Gastrocnemius medialis (tissue), 4 donors: Measurements from ENCODE around the gene SLC29A2. TPM values are rescaled to one million over a fixed set of nuclear protein-coding genes. Genes with fewer than 3 reads are reported as not detected.

ENCODE experiments used
- ATAC-seq, 2 donors: fragments of 150-250 bp; one replicate each; pipeline ENCODE4 v1.9.1; 2016
- DNase-seq, 2 donors: peaks; one replicate each; pipeline ENCODE4 v3.0.0-alpha.2; 2019
- H3K27ac ChIP-seq, 4 donors: fragments of 200-600 bp; sonication (generic); 1 replicate in 1 of 4; 2 replicates in 3 of 4; pipeline ENCODE4 v1.5.1; 2016 to 2018; ENCODE audit warnings: mild to moderate bottlenecking in 2 of 4, moderate library complexity in 1 of 4
- H3K27me3 ChIP-seq, 3 donors: fragments of 200-600 bp; sonication (generic) in 2 of 3; 1 replicate in 1 of 3; 2 replicates in 2 of 3; pipeline versions ENCODE4 v1.5.1 to v1.6.0; 2016 to 2019; ENCODE audit warnings: mild to moderate bottlenecking in 1 of 3, moderate library complexity in 1 of 3
- H3K36me3 ChIP-seq, 2 donors: fragments of 200-600 bp; sonication (generic) in 1 of 2; one replicate each; pipeline ENCODE4 v1.5.1; 2017 to 2018
- H3K4me1 ChIP-seq, 2 donors: fragments of 200-600 bp; sonication (generic) in 1 of 2; one replicate each; pipeline ENCODE4 v1.5.1; 2016 to 2017; ENCODE audit warnings: mild to moderate bottlenecking in 2 of 2
- H3K4me3 ChIP-seq, 4 donors: fragments of 200-600 bp; sonication (generic) in 3 of 4; 1 replicate in 1 of 4; 2 replicates in 3 of 4; pipeline ENCODE4 v1.5.1; 2016 to 2019; ENCODE audit warnings: mild to moderate bottlenecking in 2 of 4
- H3K9me3 ChIP-seq, 3 donors: fragments of 200-600 bp; sonication (generic) in 2 of 3; 1 replicate in 1 of 3; 2 replicates in 2 of 3; pipeline ENCODE4 v1.5.1; 2016 to 2019
- POLR2A ChIP-seq, 2 donors: fragments of 450-650 bp; IDR thresholded peaks; one replicate each; pipeline ENCODE4 v1.6.1; 2017; ENCODE audit warnings: antibody characterized with exemption in 2 of 2, mild to moderate bottlenecking in 2 of 2, moderate library complexity in 2 of 2
- in situ Hi-C, 4 donors: fragments of 200-750 bp; cut with MboI; loops; one replicate each; pipeline versions ENCODE4 v1.15.0 to v1.8.0; 2017; ENCODE audit warnings: low sequenced_read_pairs in 4 of 4
- intact Hi-C: fragments of 100-400 bp; cut with DNase I; formaldehyde crosslinking; loops from one replicate; pipeline ENCODE4 v1.15.1; 2023; ENCODE audit warnings: low total_unique reads
- total RNA-seq, 4 donors: library from RNA; depleted of rRNA; stranded (reverse); fragments of >200 nt; gene quantifications; one replicate each; pipeline versions ENCODE4 v1.1.0 to v1.2.3, GENCODE V29; 2016
- TF ChIP-seq, protein P1 (sequence below), 5 experiments: fragments of 450-650 bp in 3 of 5; fragments of 200-600 bp in 2 of 5; sonication (generic) in 2 of 5; IDR thresholded peaks in 4 of 5; conservative IDR thresholded peaks in 1 of 5; 1 replicate in 4 of 5; 2 replicates in 1 of 5; pipeline ENCODE4 v1.5.1; 2016 to 2019; ENCODE audit warnings: antibody characterized with exemption in 5 of 5, mild to moderate bottlenecking in 3 of 5, moderate library complexity in 3 of 5

The SLC29A2 gene
- total RNA-seq, 4 donors from 2014 or later = 39.2 to 106 (median 70.6) TPM

DNA sequence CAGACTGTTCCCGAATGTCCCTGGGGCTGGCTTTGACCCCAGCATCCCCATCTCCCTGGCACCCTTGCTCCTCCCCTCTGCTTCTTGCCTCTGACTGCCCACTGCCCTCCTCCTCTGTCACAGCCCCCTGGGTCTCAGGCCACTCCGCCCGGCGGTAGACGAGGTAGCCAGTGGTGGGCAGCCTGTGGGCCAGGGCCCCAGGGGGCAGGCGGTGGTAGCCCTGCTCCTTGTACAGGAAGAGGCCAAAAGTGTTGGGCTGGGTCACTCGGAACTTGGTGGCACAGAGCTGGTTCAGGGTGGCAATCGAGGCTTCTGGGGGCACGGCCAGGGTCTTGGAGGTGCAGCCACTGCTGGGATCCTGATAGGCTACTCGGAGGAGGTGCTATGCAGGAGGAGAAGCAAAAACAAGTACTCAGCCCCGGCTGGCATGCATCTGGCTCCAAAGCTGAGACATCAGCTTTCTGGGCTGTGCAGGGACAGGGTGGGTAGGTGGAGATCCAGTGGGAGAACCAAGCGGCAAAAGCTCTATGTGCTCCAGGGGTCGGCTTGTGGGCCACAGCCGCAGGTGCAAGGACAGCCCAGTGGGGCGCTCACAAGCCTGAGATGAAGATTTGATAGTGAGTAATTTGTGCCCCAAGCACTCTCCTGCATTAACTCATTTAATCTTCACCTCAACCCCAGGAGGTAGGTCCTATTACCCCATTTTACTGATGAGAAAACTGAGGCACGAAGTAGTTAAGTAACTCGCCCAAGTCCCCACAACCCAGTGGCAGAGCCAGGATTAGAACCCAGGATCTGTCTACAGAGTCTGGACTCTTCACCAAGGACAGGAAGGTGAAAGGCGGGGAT, 39.0 kb downstream of the SLC29A2 start:
- H3K36me3 ChIP-seq = no peaks in the 10 kb centered on the region
- H3K9me3 ChIP-seq = no peaks in the 10 kb centered on the region
- ATAC-seq (no peak), DNase-seq (no peak)
- no peak overlapping the region for H3K4me3 ChIP-seq
- no peaks in the 10 kb centered on the region for H3K27me3 ChIP-seq
- H3K4me1 ChIP-seq = peaks cover 35 to 36% of the 10 kb centered on the region in 2 donors
- intact Hi-C loops = no loop called here
- H3K27ac ChIP-seq = no peak overlapping the region
- in situ Hi-C loops = no loop called here
- no peak for TF ChIP-seq POLR2A (IDR thresholded peaks at IDR 0.05)
- TF ChIP-seq, protein P1, sequence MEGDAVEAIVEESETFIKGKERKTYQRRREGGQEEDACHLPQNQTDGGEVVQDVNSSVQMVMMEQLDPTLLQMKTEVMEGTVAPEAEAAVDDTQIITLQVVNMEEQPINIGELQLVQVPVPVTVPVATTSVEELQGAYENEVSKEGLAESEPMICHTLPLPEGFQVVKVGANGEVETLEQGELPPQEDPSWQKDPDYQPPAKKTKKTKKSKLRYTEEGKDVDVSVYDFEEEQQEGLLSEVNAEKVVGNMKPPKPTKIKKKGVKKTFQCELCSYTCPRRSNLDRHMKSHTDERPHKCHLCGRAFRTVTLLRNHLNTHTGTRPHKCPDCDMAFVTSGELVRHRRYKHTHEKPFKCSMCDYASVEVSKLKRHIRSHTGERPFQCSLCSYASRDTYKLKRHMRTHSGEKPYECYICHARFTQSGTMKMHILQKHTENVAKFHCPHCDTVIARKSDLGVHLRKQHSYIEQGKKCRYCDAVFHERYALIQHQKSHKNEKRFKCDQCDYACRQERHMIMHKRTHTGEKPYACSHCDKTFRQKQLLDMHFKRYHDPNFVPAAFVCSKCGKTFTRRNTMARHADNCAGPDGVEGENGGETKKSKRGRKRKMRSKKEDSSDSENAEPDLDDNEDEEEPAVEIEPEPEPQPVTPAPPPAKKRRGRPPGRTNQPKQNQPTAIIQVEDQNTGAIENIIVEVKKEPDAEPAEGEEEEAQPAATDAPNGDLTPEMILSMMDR (IDR thresholded peaks at IDR 0.05 in 4 of 5, conservative IDR thresholded peaks at IDR 0.05 in 1 of 5) = no peak

DNA sequence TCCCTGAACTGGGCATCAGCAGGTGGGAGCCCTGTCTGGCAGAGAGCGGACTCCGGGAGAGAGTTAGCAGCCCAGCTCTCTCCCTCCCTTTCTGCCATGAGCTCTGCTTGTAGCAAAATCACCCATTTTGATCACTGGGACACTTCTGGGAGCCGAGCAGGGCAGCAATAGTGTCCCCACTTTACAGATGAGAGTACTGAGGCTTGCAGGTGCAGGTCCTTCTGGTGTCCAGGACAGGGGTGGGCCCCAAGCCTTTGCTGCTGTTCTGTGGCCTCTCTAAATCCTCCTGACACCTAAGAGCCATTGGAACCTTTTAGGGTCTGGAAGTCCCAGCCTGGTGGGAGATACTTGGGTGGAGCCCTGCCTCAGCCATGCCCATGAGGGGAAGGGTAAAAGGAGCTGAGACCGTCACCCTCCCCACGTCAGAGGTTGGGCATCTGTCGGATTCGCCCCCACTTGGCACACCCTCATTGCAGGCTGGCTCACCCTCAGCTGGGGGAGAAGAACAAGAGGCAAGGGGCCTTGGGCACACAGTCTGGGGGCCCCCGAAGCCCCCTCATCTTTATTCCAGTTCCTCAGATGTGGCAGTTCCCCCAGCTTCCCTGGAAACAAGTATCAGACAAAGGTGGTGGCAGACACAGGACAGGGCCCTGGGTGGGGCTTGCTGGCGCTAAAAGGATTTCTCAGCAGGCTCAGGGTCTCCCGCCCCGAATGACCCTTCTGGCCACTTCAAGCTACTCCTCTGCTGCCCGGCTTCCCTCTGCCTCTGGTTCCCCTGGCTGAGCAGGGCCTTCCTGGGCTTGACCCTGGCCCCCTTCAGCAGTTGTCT, 39.8 kb downstream of the SLC29A2 start:
- DNase-seq (no peak), ATAC-seq (no peak)
- Histone ChIP-seq H3K4me3 (no peak overlapping the region), H3K36me3 (no peaks in the 10 kb centered on the region), H3K27me3 (no peaks in the 10 kb centered on the region), H3K9me3 (no peaks in the 10 kb centered on the region), H3K27ac (no peak overlapping the region), H3K4me1 (peaks cover 29 to 35% of the 10 kb centered on the region in 2 donors)
- intact Hi-C loops = no loop called here
- in situ Hi-C loops = no loop called here
- TF ChIP-seq, protein P1 (IDR thresholded peaks at IDR 0.05 in 4 of 5, conservative IDR thresholded peaks at IDR 0.05 in 1 of 5) = no peak
- TF ChIP-seq POLR2A (IDR thresholded peaks at IDR 0.05) = no peak

DNA sequence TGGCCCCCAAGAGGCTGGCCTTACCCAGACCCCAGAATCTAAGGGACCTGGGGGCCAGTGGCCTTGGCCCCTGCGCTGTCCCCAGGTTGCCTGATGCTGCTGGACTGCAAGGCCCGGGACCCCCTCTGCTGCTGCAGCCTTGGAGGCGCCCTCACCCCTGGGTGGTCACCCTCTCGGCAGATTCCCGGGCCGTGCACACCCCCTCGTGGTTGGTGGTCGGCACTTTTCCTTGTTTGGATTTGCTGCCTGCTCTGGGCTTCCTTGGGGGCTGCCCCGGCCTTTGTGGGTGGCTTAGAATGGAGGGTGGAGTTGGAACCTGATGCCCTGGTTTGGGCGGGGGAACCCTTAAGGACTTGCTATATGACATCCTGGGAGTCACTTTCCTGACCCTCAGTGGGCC, 40.6 kb downstream of the SLC29A2 start:
- H3K36me3 ChIP-seq = no peaks in the 10 kb centered on the region
- DNase-seq = no peak
- ATAC-seq = no peak
- no peak overlapping the region for H3K27ac ChIP-seq
- intact Hi-C loops = no loop called here
- in situ Hi-C loops = no loop called here
- TF ChIP-seq, protein P1 (IDR thresholded peaks at IDR 0.05 in 4 of 5, conservative IDR thresholded peaks at IDR 0.05 in 1 of 5) = no peak
- no peak for TF ChIP-seq POLR2A (IDR thresholded peaks at IDR 0.05)
- no peak overlapping the region for H3K4me3 ChIP-seq
- H3K27me3 ChIP-seq = no peaks in the 10 kb centered on the region
- no peaks in the 10 kb centered on the region for H3K9me3 ChIP-seq
- H3K4me1 ChIP-seq = peaks cover 21 to 30% of the 10 kb centered on the region in 2 donors

DNA sequence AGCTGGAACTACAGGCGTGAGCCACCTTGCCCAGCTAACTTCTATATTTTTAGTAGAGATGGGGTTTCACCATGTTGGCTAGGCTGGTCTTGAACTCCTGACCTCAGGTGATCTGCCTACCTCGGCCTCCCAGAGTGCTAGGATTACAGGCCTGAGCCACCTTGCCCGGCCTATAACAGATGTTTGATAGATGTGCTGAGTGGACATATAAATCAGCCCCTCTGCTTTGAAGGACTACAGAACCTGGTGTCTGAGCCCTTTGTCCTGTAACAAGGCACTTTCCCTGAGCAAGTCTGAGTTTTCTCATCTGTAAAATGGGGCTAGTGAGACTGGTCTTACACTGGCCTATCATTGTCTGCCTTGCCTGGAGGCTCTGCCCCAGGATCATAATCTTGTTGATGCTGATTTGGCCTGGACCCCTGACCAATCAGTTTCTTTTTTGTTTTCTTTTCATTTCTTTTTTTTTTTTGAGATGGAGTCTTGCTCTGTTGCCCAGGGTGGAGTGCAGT, 42.3 kb downstream of the SLC29A2 start:
- Histone ChIP-seq H3K27ac (no peak overlapping the region), H3K9me3 (no peaks in the 10 kb centered on the region), H3K36me3 (no peaks in the 10 kb centered on the region), H3K27me3 (no peaks in the 10 kb centered on the region), H3K4me1 (peaks cover 9 to 20% of the 10 kb centered on the region in 2 donors), H3K4me3 (no peak overlapping the region)
- no peak for TF ChIP-seq POLR2A (IDR thresholded peaks at IDR 0.05)
- TF ChIP-seq, protein P1 (IDR thresholded peaks at IDR 0.05 in 4 of 5, conservative IDR thresholded peaks at IDR 0.05 in 1 of 5) = no peak
- in situ Hi-C loops (loop anchor here in 1 of 4 donors (5.0 kb wide), 1 partner anchor 58 kb away; no protein-coding TSS in a partner anchor), intact Hi-C loops (no loop called here)
- DNase-seq (no peak), ATAC-seq (no peak)
